T-helper 17 cell (primary cell): Measurements from ENCODE around the gene FAM162A. TPM values are rescaled to one million over a fixed set of nuclear protein-coding genes. Genes with fewer than 3 reads are reported as not detected.

Experiments used
- ATAC-seq: fragments of 150-1000 bp; cut with Tn5 transposase; 2 replicates; pipeline ENCODE4 v1.10.0; 2021; ENCODE audit warnings: mild to moderate bottlenecking, moderate library complexity
- DNase-seq, 3 donors: peaks; one replicate each; pipeline versions ENCODE4 v3.0.0 to v3.0.0-alpha.2; 2020 to 2021
- H3K9me3 ChIP-seq: one replicate; pipeline ENCODE4 v1.7.0; 2013; ENCODE audit warnings: low read length, mild to moderate bottlenecking; ENCODE audit not compliant: control insufficient read depth, poor library complexity, severe bottlenecking
- H3K27ac Mint-ChIP-seq: one replicate; pipeline ENCODE4 v1.8.0; 2022; ENCODE audit warnings: mild to moderate bottlenecking, moderate library complexity, mixed read lengths
- H3K27me3 Mint-ChIP-seq: one replicate; pipeline ENCODE4 v1.8.0; 2022; ENCODE audit warnings: mixed read lengths
- H3K36me3 Mint-ChIP-seq: one replicate; pipeline ENCODE4 v1.8.0; 2022; ENCODE audit warnings: low read depth, mixed read lengths
- H3K4me1 Mint-ChIP-seq: one replicate; pipeline ENCODE4 v1.8.0; 2022; ENCODE audit warnings: mild to moderate bottlenecking, mixed read lengths
- H3K4me3 Mint-ChIP-seq: one replicate; pipeline ENCODE4 v1.8.0; 2022; ENCODE audit warnings: mild to moderate bottlenecking, moderate library complexity, mixed read lengths
- total RNA-seq, 4 donors: library from RNA in 2 of 4; stranded (reverse) in 2 of 4; gene quantifications; one replicate each; pipeline ENCODE4 v1.2.3 and lab custom pipeline; 2022 to 2026

The FAM162A gene
- total RNA-seq, 2 donors from 2014 or later: 18.3 to 27.6 TPM

- no peak overlapping the region for H3K4me3 Mint-ChIP-seq
- peaks cover 12% of the 10 kb centered on the region for H3K4me1 Mint-ChIP-seq
- ATAC-seq: peak; percentile 70
- peaks cover 3% of the 10 kb centered on the region for H3K36me3 Mint-ChIP-seq
- no peak for DNase-seq
- H3K27ac Mint-ChIP-seq: no peak overlapping the region
- H3K27me3 Mint-ChIP-seq: no peaks in the 10 kb centered on the region
- no peaks in the 10 kb centered on the region for H3K9me3 ChIP-seq
Observed at GRCh38 chr3:122392868-122393844, 9.2 kb downstream of the FAM162A start.

DNA sequence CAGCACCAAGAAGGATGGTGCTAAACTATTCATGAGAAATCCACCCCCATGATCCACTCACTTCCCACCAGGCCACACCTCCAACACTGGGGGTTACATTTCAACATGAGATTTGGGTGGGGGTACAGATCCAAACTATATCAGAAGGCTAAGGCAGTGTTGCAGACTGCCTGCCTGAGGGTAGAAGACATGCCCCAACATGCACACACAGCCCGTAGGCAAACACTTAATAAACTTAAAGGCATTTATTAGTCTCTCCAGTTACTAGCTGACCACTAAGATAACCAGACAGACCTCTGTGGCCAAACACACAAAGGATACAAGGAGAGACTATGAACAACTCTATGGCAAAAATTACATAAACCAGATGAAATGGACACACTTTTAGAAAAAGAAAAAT is 10.2 kb downstream of the FAM162A start:
- no peaks in the 10 kb centered on the region for H3K36me3 Mint-ChIP-seq
- H3K27ac Mint-ChIP-seq: no peak overlapping the region

GRCh38 chr3:122395582-122395981 is 11.6 kb downstream of the FAM162A start:
- Mint-ChIP-seq H3K27me3 (no peaks in the 10 kb centered on the region), H3K4me1 (peaks cover 6% of the 10 kb centered on the region), H3K36me3 (no peaks in the 10 kb centered on the region), H3K27ac (no peak overlapping the region), H3K4me3 (no peak overlapping the region)
- no peak for DNase-seq
- no peaks in the 10 kb centered on the region for H3K9me3 ChIP-seq
- ATAC-seq: no peak

More for the DNA sequence above, 10.2 kb downstream of the FAM162A start:
- no peaks in the 10 kb centered on the region for H3K9me3 ChIP-seq
- DNase-seq (no peak), ATAC-seq (no peak)
- H3K27me3 Mint-ChIP-seq: no peaks in the 10 kb centered on the region
- H3K4me1 Mint-ChIP-seq: peaks cover 6% of the 10 kb centered on the region
- H3K4me3 Mint-ChIP-seq: no peak overlapping the region

GRCh38 chr3:122396511-122396910 is 12.5 kb downstream of the FAM162A start:
- Mint-ChIP-seq H3K27me3 (no peaks in the 10 kb centered on the region), H3K4me3 (no peak overlapping the region), H3K4me1 (peaks cover 6% of the 10 kb centered on the region), H3K36me3 (no peaks in the 10 kb centered on the region), H3K27ac (no peak overlapping the region)
- DNase-seq (no peak), ATAC-seq (no peak)
- H3K9me3 ChIP-seq: no peaks in the 10 kb centered on the region

GRCh38 chr3:122397201-122397600 is 13.2 kb downstream of the FAM162A start:
- Mint-ChIP-seq H3K27ac (no peak overlapping the region), H3K36me3 (no peaks in the 10 kb centered on the region)

GRCh38 chr3:122398920-122399319 is 14.9 kb downstream of the FAM162A start:
- no peak for ATAC-seq
- H3K9me3 ChIP-seq: no peaks in the 10 kb centered on the region
- H3K4me3 Mint-ChIP-seq: no peak overlapping the region
- H3K27ac Mint-ChIP-seq: no peak overlapping the region
- no peak for DNase-seq
- peaks cover 6% of the 10 kb centered on the region for H3K4me1 Mint-ChIP-seq
- H3K27me3 Mint-ChIP-seq: no peaks in the 10 kb centered on the region
- H3K36me3 Mint-ChIP-seq: peaks cover 5% of the 10 kb centered on the region

More at GRCh38 chr3:122397201-122397600, 13.2 kb downstream of the FAM162A start:
- DNase-seq: no peak
- Mint-ChIP-seq H3K27me3 (no peaks in the 10 kb centered on the region), H3K4me1 (peaks cover 6% of the 10 kb centered on the region), H3K4me3 (no peak overlapping the region)
- ATAC-seq: no peak
- no peaks in the 10 kb centered on the region for H3K9me3 ChIP-seq

GRCh38 chr3:122403489-122403888 is 19.5 kb downstream of the FAM162A start:
- ATAC-seq (no peak), DNase-seq (no peak)
- Mint-ChIP-seq H3K36me3 (peaks cover 5% of the 10 kb centered on the region), H3K27ac (peak overlapping the region; percentile 66), H3K4me1 (peaks cover 3% of the 10 kb centered on the region), H3K27me3 (no peaks in the 10 kb centered on the region), H3K4me3 (no peak overlapping the region)
- H3K9me3 ChIP-seq: no peaks in the 10 kb centered on the region

DNA sequence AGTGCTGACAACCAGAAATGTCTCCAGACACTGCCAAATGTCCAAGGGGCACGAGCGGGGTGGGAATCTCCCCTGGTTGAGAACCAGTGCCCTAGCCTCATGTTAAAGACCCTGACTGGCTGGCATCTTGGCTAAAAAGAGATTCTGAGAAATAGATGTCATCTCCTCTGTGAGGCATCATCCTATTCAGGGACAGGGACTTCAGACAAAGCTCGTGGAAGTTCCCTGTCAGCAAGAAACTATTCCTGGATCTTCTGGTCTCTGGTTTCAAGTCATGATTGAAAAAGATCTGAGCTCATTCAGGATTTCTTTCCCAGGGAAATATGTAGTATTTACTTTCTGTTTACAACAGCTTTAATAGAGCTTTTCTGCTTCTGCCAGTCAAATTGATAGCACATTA is 21.0 kb downstream of the FAM162A start:
- no peak overlapping the region for H3K4me3 Mint-ChIP-seq
- peaks cover 9% of the 10 kb centered on the region for H3K36me3 Mint-ChIP-seq
- DNase-seq (no peak), ATAC-seq (no peak)
- H3K9me3 ChIP-seq: no peaks in the 10 kb centered on the region
- no peaks in the 10 kb centered on the region for H3K27me3 Mint-ChIP-seq
- peaks cover 8% of the 10 kb centered on the region for H3K4me1 Mint-ChIP-seq
- H3K27ac Mint-ChIP-seq: no peak overlapping the region

DNA sequence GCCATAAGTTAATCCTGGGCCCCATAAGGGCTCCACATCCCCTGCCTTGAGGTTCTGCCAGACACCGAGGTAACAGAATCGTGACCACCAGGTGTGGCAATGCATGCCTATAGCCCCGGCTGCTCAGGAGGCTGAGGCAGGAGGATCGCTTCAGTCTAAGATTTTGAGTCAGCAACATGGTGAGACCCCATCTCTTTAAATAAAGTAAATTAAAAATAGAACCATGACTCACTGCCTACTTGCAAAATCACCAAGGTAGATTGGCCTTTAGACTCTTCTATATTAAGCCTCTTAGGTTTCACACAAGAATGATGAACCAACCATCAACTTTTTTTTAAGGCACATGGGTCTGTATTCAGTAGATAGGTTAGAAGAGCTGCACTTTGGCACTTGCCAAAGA is 22.2 kb downstream of the FAM162A start:
- H3K27me3 Mint-ChIP-seq: no peaks in the 10 kb centered on the region
- peaks cover 9% of the 10 kb centered on the region for H3K36me3 Mint-ChIP-seq
- no peak overlapping the region for H3K4me3 Mint-ChIP-seq
- H3K9me3 ChIP-seq: no peaks in the 10 kb centered on the region
- H3K27ac Mint-ChIP-seq: peak overlapping the region; percentile 89
- ATAC-seq (no peak), DNase-seq (no peak)
- peaks cover 8% of the 10 kb centered on the region for H3K4me1 Mint-ChIP-seq

DNA sequence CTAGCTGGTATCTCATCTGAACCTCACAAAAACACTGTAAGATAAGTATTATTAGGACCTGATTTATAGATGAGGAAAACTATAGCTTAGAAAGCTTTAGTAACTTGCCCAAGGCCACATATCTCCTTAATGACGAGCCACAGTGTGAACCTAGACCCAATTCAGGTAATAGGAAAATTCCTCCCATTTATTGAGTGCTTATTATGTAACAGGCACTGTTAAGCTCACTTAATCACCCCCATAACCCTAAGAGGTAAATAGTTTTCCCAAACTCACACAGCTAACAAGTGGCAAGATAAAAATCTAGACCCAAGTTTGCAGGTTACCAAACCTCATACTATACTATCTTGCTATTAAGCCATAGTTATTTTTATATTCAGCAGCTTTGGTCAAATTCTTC is 24.0 kb downstream of the FAM162A start:
- peak overlapping the region; percentile 54 for H3K27ac Mint-ChIP-seq
- H3K4me1 Mint-ChIP-seq: peaks cover 18% of the 10 kb centered on the region
- no peaks in the 10 kb centered on the region for H3K9me3 ChIP-seq
- ATAC-seq: no peak
- no peaks in the 10 kb centered on the region for H3K27me3 Mint-ChIP-seq
- peaks cover 12% of the 10 kb centered on the region for H3K36me3 Mint-ChIP-seq
- H3K4me3 Mint-ChIP-seq: no peak overlapping the region
- no peak for DNase-seq

- Mint-ChIP-seq H3K36me3 (peaks cover 9% of the 10 kb centered on the region), H3K4me3 (peak overlapping the region; percentile 43), H3K27me3 (no peaks in the 10 kb centered on the region), H3K4me1 (peaks cover 23% of the 10 kb centered on the region), H3K27ac (peak overlapping the region; percentile 54)
- no peaks in the 10 kb centered on the region for H3K9me3 ChIP-seq
- DNase-seq (no peak), ATAC-seq (no peak)
Observed at GRCh38 chr3:122409446-122409845, 25.5 kb downstream of the FAM162A start.

DNA sequence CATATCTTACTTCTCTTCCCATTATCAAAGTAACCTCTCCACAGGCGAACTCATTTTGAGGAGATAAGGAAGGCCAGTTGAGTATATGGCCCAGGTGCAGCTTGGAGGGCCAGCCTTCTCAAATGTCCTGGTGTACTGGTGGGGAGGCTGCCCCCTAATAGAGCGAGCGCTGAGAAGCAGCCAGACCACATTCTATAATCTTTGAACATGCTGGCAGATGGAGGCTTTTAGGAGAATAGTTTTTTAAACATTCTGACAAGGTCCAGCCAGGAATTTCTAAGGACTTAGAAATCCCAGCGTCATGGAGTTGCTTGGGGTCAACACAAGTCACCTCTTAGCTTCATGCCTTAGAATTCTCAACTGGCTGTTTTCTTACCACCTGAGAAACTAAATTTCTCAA is 26.1 kb downstream of the FAM162A start:
- ATAC-seq: no peak
- Mint-ChIP-seq H3K4me1 (peaks cover 29% of the 10 kb centered on the region), H3K36me3 (peaks cover 9% of the 10 kb centered on the region), H3K27ac (no peak overlapping the region), H3K27me3 (no peaks in the 10 kb centered on the region), H3K4me3 (no peak overlapping the region)
- no peaks in the 10 kb centered on the region for H3K9me3 ChIP-seq
- DNase-seq: no peak

- no peak for ATAC-seq
- no peak overlapping the region for H3K27ac Mint-ChIP-seq
- H3K36me3 Mint-ChIP-seq: peaks cover 9% of the 10 kb centered on the region
Observed at GRCh38 chr3:122410639-122411038, 26.7 kb downstream of the FAM162A start.

GRCh38 chr3:122414391-122414790 is 30.4 kb downstream of the FAM162A start:
- ATAC-seq (no peak), DNase-seq (no peak)
- H3K9me3 ChIP-seq: no peaks in the 10 kb centered on the region
- peak overlapping the region; percentile 96 for H3K4me3 Mint-ChIP-seq
- peaks cover 42% of the 10 kb centered on the region for H3K4me1 Mint-ChIP-seq
- peak overlapping the region; percentile 99 for H3K27ac Mint-ChIP-seq
- no peaks in the 10 kb centered on the region for H3K27me3 Mint-ChIP-seq
- H3K36me3 Mint-ChIP-seq: peaks cover 5% of the 10 kb centered on the region

More at GRCh38 chr3:122410639-122411038, 26.7 kb downstream of the FAM162A start:
- no peaks in the 10 kb centered on the region for H3K9me3 ChIP-seq
- H3K27me3 Mint-ChIP-seq: no peaks in the 10 kb centered on the region
- no peak overlapping the region for H3K4me3 Mint-ChIP-seq
- DNase-seq: no peak
- peaks cover 32% of the 10 kb centered on the region for H3K4me1 Mint-ChIP-seq
